Endodermal cell (in vitro differentiated cells): Measurements from ENCODE around the gene INSR. TPM values are rescaled to one million over a fixed set of nuclear protein-coding genes. Genes with fewer than 3 reads are reported as not detected.

ENCODE experiments used
- DNase-seq: peaks from one replicate; pipeline ENCODE4 v3.0.0-alpha.2; 2017
- H3K27ac ChIP-seq: 2 replicates; pipeline ENCODE4 v1.5.1; 2013; ENCODE audit warnings: mild to moderate bottlenecking, low read depth, low read length, moderate library complexity
- H3K27me3 ChIP-seq: 2 replicates; pipeline ENCODE4 v1.6.1; 2013; ENCODE audit warnings: mild to moderate bottlenecking, low read length, moderate library complexity; ENCODE audit not compliant: insufficient read depth, control insufficient read depth, poor library complexity, severe bottlenecking
- H3K36me3 ChIP-seq: 2 replicates; pipeline ENCODE4 v1.7.0; 2013; ENCODE audit warnings: mild to moderate bottlenecking, low read length, moderate library complexity; ENCODE audit not compliant: control insufficient read depth, insufficient read depth
- H3K4me1 ChIP-seq: one replicate; pipeline ENCODE4 v1.7.0; 2013; ENCODE audit warnings: low read length; ENCODE audit not compliant: control insufficient read depth, insufficient read depth
- H3K4me3 ChIP-seq: 2 replicates; pipeline ENCODE4 v1.5.1; 2013; ENCODE audit warnings: mild to moderate bottlenecking, low read length, moderate library complexity
- H3K9ac ChIP-seq: 2 replicates; pipeline ENCODE4 v1.6.1; 2013; ENCODE audit warnings: mild to moderate bottlenecking, low read length, moderate library complexity; ENCODE audit not compliant: poor library complexity, severe bottlenecking; ENCODE audit errors: extremely low read depth
- H3K9me3 ChIP-seq: 2 replicates; pipeline ENCODE4 v1.6.1; 2013; ENCODE audit warnings: mild to moderate bottlenecking, low read length, moderate library complexity; ENCODE audit not compliant: control insufficient read depth
- H3K27ac Mint-ChIP-seq: 2 replicates; pipeline ENCODE4 v1.8.0; 2020; ENCODE audit warnings: mixed read lengths
- H3K27me3 Mint-ChIP-seq: 2 replicates; pipeline ENCODE4 v1.8.0; 2021; ENCODE audit warnings: mild to moderate bottlenecking, mixed read lengths; ENCODE audit not compliant: insufficient read depth
- H3K36me3 Mint-ChIP-seq: 2 replicates; pipeline ENCODE4 v1.8.0; 2020; ENCODE audit warnings: low read depth, mixed read lengths
- H3K4me1 Mint-ChIP-seq: 2 replicates; pipeline ENCODE4 v1.8.0; 2020; ENCODE audit warnings: mixed read lengths
- H3K4me3 Mint-ChIP-seq: 2 replicates; pipeline ENCODE4 v1.8.0; 2020; ENCODE audit warnings: mild to moderate bottlenecking, moderate library complexity, mixed read lengths
- H3K9me3 Mint-ChIP-seq: 2 replicates; pipeline ENCODE4 v1.8.0; 2020; ENCODE audit warnings: mild to moderate bottlenecking, mixed read lengths
- WGBS, 2 experiments: methylation state at CpG; one replicate each; pipeline versions ENCODE4 v1.1.5 to v1.1.7; 2013; ENCODE audit warnings: missing lambda C conversion rate in 2 of 2, mixed read lengths in 1 of 2; ENCODE audit not compliant: insufficient coverage in 1 of 2, insufficient read length in 1 of 2; 5-methylcytosine and 5-hydroxymethylcytosine counted together
- total RNA-seq, 2 donors: library from RNA; stranded (reverse); fragmentation: NEBNext Ultra II Directional in 1 of 2; extraction: Animal tissue kit (Norgen Biotek cat#: 25700) in 1 of 2; gene quantifications; 2 replicates in 1 of 2; 3 replicates in 1 of 2; pipeline ENCODE4 v1.2.1, GENCODE V29; 2021
- TF ChIP-seq, protein P1 (sequence below): fragments of 200-600 bp; sonication (generic); conservative IDR thresholded peaks from 2 replicates; pipeline ENCODE4 v1.5.0; 2021; ENCODE audit warnings: antibody characterized with exemption, mild to moderate bottlenecking

The INSR gene
- total RNA-seq, 2 donors from 2014 or later, result 31.3 to 31.5 TPM

DNA sequence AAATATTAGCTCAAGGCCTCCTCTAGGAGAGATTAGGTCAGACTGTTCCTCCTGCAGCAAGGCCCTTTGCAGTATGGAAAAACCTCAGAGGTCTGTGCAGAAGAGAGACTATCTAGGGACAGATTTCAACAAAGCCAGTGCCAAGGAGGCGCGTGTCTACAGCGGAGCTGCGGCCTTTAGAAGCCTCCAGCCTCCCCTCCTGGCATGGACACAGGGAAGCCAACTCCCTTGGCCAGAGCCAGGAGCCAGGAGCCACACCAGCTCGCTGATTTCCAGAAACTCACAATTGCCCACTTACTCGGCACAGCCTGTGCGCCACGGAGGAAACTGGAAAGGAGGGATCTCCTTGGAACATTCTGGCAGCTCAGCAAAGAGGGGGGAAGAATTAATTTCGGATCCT lies 63.4 kb downstream of the INSR start:
- Mint-ChIP-seq H3K27me3 (no peaks in the 10 kb centered on the region), H3K9me3 (peaks cover 1% of the 10 kb centered on the region), H3K4me1 (no peaks in the 10 kb centered on the region), H3K27ac (no peak overlapping the region), H3K4me3 (no peak overlapping the region), H3K36me3 (no peaks in the 10 kb centered on the region)
- Histone ChIP-seq H3K36me3 (no peaks in the 10 kb centered on the region), H3K4me3 (no peak overlapping the region), H3K27ac (no peak overlapping the region), H3K9me3 (no peaks in the 10 kb centered on the region), H3K4me1 (no peaks in the 10 kb centered on the region), H3K9ac (no peak overlapping the region), H3K27me3 (no peaks in the 10 kb centered on the region)
- no peak for DNase-seq
- WGBS, 2 experiments, result 95 to 96% methylated on average over 4 to 9 of the region's 9 CpGs
- TF ChIP-seq, protein P1, sequence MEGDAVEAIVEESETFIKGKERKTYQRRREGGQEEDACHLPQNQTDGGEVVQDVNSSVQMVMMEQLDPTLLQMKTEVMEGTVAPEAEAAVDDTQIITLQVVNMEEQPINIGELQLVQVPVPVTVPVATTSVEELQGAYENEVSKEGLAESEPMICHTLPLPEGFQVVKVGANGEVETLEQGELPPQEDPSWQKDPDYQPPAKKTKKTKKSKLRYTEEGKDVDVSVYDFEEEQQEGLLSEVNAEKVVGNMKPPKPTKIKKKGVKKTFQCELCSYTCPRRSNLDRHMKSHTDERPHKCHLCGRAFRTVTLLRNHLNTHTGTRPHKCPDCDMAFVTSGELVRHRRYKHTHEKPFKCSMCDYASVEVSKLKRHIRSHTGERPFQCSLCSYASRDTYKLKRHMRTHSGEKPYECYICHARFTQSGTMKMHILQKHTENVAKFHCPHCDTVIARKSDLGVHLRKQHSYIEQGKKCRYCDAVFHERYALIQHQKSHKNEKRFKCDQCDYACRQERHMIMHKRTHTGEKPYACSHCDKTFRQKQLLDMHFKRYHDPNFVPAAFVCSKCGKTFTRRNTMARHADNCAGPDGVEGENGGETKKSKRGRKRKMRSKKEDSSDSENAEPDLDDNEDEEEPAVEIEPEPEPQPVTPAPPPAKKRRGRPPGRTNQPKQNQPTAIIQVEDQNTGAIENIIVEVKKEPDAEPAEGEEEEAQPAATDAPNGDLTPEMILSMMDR, result no peak

DNA sequence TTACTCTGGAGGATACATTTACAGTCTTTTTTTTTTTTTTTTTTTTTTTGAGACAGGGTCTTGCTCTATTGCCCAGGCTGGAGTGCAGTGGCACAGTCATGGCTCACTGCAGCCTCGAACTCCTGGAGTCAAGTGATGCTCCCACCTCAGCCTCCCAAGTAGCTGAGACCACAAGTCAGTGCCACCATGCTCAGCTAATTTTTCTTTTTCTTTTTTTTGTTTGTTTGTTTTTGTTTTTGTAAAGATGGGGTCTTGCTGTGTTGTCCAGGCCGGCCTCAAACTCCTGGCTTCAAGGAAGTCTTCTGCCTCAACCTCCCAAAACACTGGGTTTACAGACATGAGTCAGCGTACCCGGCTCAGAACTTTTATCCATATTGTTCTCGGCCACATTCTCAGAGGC lies 64.5 kb downstream of the INSR start:
- TF ChIP-seq, protein P1, result no peak
- DNase-seq, result no peak
- Histone ChIP-seq H3K27ac (no peak overlapping the region), H3K4me1 (no peaks in the 10 kb centered on the region), H3K9ac (no peak overlapping the region), H3K27me3 (no peaks in the 10 kb centered on the region), H3K4me3 (no peak overlapping the region), H3K9me3 (no peaks in the 10 kb centered on the region), H3K36me3 (no peaks in the 10 kb centered on the region)
- WGBS, 2 experiments, result 87% methylated on average over 5 of the region's 5 CpGs; no CpG with 5 or more reads in 1 of the 2 experiments
- no peaks in the 10 kb centered on the region for H3K4me1 Mint-ChIP-seq
- H3K36me3 Mint-ChIP-seq, result no peaks in the 10 kb centered on the region
- H3K9me3 Mint-ChIP-seq, result peaks cover 1% of the 10 kb centered on the region
- no peak overlapping the region for H3K27ac Mint-ChIP-seq
- no peak overlapping the region for H3K4me3 Mint-ChIP-seq
- H3K27me3 Mint-ChIP-seq, result no peaks in the 10 kb centered on the region

DNA sequence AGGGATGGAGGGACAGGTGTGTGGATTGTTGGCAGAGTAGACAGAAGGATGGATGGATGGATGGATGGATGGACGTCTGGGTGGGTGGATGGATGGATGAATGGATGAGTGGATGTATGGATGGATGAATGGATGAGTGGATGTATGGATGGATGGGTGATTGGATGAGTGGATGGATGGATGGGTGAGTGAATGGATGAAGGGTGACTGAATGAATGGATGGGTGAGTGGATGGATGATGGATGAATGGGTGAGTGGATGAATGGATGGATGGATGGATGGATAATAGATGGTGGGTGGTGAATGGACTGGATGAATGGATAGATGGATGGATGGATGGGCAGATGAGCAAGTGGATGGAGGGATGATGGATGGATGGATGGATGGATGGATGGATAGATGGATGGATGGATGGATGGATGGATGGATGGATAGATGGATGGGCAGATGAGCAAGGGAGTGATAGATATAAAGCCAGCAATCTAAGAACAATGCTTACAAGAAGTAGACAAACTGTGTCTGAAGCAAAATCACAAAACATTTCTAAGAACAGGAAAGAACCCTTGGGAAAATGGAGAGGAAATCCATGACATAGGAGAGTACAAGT lies 65.2 kb downstream of the INSR start:
- no peak overlapping the region for H3K4me3 Mint-ChIP-seq
- H3K4me1 ChIP-seq, result no peaks in the 10 kb centered on the region
- DNase-seq, result no peak
- H3K9me3 Mint-ChIP-seq, result no peaks in the 10 kb centered on the region
- no peaks in the 10 kb centered on the region for H3K9me3 ChIP-seq
- H3K27me3 Mint-ChIP-seq, result no peaks in the 10 kb centered on the region
- no peak overlapping the region for H3K9ac ChIP-seq
- H3K36me3 ChIP-seq, result no peaks in the 10 kb centered on the region
- no peak overlapping the region for H3K27ac Mint-ChIP-seq
- 33 to 74% methylated on average over 1 of the region's 1 CpG for WGBS, 2 experiments
- H3K27ac ChIP-seq, result no peak overlapping the region
- H3K36me3 Mint-ChIP-seq, result no peaks in the 10 kb centered on the region
- H3K27me3 ChIP-seq, result no peaks in the 10 kb centered on the region
- TF ChIP-seq, protein P1, result no peak
- H3K4me1 Mint-ChIP-seq, result peaks cover 5% of the 10 kb centered on the region
- no peak overlapping the region for H3K4me3 ChIP-seq
